NK-92 (cell line): ENCODE measurements around the gene DNAH1.

Experiments
- DNase-seq: peaks from one replicate; lab custom pipeline; 2025; ENCODE audit not compliant: unreplicated experiment; lab: John Stamatoyannopoulos, UW

DNAH1 gene

DNA sequence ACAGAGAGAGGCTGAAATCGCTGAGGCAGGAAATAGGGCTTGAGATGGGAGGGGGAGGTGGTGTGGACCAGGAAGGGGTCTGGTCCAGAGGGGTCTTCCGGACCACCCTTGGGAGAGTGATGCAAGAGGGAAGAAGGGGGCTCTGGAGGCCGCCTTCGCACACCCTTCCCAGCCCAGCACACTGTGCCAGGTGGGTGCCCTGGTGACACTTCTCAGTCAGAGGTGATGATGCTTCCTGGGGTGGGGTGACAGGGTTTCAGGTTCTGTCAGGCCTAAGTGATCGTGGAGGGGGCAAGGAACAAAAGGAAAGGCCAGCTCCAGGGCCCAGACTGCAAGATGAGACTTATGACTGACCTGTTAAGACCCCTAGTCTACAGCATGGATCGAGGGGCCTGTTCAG, 116.1 kb downstream of the DNAH1 start:
- DNase-seq = no peak

DNA sequence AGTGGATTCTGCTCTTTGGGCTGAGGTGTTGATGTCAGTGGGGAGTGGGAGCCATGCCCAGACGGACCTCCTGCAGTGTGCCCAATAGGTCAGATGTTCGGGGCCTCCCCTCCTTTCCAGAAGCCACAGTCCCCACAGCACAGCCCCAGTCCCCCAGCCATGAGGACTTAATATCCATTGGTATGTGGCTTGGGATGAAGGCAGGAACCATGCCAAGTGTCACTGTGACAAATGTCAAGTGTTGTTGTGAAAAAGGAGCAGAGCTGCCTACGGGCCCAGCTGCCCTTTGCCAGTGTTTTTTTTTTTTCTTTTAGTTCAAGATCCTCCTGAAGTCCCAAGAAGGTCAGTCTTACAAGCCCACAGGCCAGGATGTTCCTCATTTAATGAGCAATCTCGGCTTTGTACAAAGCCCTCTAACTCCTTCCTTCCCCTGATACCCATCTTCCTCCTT, 116.6 kb downstream of the DNAH1 start:
- DNase-seq = no peak

DNA sequence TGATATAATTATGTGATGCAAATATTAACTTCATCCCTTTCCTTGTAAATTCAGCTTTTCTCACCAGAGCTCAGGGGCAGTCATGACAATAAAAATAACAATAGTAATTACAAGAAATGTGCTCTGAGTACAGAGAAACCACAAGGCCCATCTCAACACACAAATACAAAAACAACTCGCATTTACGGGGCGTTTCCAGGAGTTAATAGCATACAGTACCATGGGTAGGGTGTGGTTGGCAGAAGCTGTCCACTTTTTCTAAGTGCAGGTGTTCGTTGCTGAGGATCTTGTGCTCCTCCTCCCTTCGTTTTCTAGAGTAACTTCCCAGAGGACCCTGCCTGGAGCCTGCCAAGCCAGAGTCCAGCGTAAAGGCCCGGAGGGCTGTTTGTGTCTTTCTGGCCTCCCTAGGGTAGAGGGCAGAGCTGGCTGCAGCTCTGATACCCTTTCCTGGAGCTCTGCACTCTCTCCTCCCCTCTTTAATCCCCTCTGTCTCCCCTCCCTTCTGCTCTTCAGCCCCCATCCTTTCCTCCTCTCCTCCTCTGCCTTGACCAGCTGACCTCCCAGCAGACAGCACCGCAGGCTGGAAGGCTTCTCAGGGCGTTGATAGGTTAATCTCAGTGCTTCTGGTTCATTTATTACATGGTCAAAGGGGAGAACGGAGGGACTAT, 117.3 kb downstream of the DNAH1 start:
- no peak for DNase-seq

DNA sequence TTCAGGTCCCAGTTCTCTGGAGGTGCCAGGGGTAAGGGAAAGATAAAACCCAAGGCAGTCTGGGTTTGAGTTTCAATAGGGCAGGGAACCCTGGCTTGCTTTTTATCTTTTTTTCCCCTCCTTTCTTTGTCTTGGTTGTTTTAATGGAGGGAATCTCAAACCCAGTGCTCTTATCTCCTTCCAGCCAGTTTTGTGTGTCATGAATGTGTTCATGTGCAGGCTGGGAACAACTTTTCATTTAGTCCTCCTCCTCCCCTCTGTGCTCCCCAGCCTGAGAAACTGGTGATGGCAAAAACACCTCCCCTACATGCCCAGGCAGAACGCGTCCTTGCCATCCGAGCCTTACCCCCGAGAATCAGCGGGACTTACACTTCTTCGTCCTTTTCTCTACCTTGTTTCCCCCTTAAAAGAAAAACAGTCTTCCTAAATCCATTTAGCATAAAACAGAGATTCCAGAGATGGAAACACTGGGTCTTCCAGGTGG, 117.9 kb downstream of the DNAH1 start:
- no peak for DNase-seq

DNA sequence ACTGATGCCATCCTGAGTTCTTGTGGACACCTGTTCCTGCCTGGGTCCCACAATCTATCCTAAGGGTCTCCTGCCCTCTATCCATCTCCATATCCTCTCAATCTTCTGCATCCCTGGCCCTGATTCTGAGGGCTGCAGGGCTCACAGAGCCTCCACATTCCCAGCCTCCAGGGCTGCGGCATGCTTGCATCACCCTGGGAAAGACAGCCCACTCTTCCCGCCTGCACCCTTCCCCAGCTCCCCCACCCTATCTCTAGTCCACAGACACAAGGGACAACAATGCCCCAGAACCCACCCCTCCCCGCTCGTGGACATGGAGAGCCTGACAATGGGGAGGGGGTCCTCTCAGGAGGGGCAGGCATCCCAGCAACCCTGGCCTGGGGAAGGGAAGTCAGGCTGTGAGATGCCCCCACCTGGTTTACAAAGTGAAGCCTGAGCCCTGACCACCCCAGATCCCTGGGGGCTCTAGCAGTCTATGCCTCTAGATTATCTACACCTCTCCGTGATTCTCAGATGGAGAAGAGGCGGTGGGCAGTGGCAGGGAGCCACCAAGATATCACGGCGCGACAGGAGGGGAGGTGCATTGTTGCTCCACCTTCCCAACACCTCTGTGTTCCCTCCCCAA, 118.5 kb downstream of the DNAH1 start:
- DNase-seq = no peak

DNA sequence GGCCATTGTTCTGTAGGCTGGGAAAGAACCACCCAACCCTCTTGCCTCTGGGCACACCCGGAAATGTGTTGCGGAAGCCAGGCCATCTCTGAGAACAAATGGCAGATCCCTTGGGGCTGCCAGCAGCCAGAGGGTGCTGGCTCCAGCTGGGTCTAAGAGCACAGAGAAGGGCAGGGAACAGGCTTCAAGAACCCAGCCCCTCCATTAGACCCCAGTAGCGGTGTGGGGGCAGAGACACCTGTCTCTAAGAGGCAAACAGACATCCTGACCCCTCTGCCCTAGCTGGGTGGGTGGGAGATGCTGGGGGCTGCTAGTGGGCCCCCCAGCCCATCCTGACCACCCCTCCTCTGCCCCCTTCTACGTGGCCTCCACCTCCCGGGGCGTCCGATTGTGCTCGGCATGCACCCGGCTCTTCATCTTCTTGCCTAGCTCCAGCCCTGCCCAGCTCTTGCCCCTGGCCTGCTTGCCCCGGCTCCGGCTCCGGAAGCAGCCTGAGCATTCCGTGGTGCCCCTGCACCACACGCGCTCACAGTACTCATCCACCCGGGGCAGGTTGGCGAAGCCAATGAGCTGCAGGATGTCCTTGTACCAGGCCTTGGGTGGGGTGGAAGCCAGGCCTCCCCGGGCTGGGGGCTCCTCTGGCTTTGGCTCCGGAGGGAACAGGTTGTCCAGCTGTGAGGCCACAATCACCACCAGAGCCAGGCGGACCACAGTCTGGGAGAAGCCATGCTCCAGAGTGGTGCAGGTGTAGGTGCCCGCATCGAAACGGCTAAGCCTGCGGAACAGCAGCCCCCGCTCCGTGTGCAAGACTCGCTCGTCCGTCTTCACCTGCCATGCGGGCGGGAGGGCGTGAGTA, 119.4 kb downstream of the DNAH1 start:
- no peak for DNase-seq

DNA sequence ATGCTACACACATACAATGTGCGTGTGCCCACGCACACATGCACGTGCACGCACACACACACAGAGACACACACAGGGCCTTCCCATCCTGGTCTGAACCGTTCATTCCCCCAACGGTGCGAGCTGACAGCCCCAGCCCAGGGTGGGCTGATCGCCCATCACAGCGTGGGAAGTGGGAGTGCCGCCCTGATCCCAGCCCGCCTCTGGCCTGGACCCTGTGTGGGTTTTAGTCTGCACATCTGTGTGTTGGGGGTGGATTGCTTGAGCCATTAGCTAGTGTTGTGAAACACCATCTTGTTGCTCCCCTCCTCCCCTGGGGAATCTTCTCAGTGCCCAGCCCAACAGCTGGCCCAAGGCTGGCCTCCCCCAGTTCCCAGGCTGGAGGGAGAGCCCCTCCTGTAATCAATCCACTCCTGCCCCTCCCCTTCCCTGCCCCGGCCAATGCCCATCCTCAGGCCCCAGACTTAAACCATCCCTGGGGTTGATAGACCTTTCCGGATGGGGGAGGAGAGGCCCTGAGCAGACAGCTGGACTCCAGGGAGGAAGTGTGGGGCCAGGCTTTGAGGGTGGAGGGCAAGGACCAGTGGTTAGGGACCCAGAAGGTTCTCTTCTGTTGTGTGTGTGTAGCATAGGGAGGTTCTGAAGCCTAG, 120.5 kb downstream of the DNAH1 start:
- no peak for DNase-seq

DNA sequence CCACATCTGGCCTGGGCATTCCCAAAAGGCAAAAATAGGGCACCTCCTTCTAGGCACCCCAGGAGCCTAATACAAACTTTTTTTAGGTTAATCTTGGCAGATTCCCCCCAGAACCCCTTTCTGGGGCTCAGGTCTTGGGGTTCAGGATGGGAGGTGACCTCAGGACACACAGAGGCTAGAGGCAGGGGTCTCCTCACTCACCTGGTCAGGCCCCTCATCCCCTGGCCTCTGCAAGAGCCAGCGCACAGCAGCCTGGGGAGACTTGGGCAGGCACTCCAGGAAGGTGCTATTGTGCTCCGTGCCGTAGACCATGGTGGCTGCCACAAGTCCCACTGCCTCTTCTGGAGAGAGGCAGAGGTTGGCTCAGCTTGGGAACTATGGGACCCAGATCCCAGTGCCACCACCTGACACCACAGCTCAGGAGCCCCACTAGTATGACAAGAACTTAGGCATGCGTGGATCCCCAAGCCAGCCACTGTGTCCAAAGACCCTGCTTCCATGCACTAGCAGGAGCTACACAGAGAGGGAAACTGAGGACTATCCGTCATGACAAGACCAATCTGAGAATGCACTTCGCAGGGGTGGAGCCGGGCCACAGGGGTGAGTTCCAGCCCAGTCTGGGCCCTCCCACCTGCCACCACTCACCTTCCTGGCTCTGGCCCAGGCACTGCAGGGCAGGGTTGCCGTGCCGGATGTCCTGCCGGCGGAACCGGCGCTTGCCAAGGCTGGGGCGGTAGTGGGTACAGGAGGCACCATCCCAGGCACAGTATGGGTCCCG, 121.4 kb downstream of the DNAH1 start:
- DNase-seq = no peak

DNA sequence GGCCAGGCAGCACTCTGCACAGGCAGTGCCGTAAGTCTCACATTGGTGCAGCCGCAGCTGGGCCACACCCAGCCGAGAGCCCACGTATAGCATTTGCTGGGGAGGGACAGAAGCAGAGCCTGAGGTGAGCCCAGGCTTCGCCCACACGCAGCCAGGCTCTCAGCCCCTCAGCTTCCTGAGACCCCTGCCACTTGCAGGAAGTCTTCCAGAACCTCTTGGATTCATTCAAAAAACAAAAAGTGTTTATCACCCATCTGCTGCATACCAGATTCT, 121.9 kb downstream of the DNAH1 start:
- no peak for DNase-seq

DNA sequence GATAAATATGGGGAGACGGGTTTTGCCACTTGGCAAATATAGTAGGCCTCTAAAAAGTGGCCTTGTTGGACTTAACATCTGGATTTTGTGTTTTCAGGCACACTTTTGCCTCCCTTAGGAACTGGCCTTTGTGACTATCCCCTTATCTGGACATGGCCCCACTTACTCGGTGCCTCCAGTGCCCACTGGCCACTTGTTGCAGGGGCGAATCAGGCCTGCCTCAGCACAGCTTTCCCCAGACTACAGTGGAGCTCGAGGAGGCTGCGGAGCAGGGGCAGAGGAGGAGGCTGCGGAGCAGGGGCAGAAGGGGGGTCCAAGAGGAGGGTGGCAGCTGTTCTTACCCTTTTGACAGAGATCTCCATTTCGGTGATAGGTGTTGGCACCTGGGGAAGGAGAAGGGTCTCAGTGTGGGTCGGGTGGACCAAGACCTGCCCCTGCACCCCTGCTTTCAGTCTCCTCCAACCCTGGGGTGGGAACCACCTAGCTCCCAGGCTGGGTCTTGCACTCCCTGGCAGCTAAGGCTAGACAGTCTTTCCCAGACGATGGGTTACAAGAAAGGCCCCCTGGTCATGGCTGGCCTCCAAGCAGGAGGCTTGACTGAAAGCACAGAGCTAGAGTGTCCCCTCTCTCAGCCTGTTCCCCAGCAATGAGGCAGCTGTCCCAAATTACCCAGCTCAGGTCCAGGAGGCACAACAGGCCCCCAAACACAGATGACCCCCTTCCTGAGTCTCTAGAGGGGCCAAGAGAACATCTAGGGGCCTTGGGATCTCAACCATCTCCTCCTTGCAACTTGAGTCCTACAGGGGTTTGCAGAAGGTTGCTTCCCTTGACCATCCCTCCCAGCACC, 122.7 kb downstream of the DNAH1 start:
- no peak for DNase-seq

DNA sequence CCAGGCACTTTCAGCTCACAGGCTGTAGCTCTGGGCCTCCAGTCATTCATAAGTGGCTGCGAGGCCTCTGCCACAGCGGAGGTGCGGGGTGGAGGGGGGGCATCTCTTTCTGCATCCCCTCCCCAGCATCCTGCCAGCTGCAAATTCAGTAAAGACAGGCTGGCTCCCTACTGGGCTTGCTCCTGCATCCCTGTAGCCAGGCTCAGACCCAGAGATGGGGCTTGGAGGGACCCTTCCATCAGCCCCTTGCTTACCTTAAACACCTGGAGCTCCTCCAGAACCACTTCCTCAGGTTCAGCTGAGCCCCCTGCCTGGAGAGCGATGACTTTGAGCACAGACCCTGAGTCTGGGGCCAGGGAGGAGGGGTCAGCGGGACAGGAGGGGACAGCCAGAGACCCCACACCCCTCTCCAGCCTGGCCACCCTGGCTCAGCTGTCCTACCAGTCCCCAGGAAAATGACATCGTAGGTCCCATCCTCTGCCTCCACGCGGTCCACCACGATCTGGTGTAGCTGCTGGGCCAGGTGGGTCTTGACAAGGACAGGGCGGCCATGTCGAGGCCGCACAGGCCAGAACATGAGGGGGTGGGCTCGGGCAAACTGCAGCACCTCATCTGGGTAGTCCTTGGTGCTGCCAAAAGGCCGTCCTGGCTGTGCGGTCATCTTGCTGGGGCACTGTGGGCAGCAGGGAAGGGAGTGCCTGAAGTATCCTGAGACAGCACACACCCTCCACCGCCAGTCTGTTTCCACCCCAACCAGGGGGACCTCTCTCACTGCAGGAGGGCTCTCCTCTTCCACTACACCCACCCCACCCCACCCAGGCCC, 123.5 kb downstream of the DNAH1 start:
- no peak for DNase-seq

DNA sequence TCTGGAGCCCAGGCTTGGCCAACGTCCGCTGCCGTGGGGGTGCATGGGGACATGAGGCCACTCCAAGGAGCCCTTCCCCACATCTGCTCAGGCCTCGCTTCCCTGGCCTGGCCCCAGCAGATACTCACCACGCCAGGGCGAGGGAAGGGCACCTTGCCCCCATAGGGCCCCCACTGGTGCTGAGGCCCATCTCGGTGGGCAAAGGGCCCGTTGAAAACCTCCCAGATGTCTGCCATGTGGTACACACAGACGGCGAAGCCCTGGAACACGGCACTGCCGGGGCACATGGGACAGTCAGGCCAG, 124.1 kb downstream of the DNAH1 start:
- no peak for DNase-seq

DNA sequence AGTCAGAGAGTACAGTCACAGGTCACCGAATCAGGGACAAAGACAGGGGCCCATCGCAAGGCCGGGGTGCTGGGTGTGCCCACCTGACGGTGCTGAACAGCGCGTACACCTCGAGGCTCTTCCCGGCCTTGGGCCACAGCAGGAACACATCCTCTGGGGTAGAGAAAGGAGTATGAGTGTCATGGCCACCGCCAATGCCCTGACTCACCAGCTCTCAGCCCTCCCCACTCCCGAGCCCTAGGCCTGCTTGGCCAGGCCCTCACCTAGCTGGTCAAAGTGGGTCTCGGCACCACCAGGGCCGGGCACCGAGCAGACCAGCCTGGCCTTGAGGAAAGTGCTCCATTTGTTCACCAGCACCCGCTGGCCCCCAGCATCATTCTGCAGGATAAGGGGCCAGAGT, 124.6 kb downstream of the DNAH1 start:
- DNase-seq = no peak

DNA sequence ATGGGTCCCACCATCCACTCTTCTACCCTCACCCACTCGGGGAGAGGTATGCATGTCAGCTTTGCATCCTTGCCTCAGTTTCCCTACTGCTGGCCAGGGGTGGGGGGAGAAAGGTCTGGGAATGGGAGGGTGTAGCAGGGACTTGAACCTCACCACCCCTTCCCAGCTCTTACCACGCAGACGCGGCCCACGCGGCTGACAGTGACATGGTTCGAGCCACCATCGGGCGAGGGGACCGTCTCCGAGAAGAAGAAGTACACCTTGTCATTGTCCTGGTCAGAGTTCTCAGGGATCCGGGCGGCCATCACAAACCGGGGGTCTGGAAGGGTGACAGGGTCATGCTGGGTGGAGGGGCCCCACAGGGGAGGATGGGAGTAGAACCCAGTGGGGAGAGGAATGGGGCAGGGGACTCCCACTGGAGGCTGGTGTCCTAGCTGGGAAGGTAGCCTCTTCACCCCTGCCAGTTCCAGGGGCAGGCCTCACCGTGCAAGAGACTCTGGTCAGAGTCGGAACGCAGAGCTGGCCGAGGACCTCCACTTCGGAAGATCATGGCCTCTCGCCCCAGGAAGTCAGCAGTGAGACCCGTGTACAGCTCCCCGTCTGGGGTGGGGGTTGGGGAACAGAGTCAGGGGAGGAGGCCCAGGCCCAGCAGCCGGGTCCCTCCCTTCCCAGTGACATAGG, 125.1 kb downstream of the DNAH1 start:
- DNase-seq = no peak

DNA sequence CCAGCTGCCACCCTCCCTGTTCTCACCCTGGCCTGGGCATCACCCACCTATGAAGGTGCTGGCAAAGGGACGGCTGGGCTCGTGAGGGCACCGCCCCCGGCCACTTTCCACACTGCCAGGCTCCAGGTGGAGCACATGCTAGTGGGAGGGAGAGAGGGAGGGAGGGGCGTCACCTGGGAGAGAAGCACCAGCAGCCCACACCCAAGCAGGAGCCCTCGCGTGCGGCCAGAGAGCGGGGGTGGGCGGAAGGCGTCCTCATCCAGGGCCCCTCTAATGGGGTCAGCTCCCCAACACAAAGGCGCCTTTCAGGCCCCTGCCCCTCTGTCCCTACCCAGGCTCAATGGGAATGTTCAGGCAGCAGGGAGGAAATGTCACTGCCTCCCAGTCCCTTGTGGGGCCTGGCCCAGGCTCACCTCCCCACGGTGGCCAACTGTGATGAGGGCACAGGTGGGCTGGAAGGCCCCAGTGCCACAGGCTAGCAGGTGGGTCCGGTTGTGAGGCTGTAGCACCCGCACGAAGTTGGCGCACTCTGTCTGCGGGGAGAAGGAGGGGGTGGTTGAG, 125.7 kb downstream of the DNAH1 start:
- DNase-seq = no peak

DNA sequence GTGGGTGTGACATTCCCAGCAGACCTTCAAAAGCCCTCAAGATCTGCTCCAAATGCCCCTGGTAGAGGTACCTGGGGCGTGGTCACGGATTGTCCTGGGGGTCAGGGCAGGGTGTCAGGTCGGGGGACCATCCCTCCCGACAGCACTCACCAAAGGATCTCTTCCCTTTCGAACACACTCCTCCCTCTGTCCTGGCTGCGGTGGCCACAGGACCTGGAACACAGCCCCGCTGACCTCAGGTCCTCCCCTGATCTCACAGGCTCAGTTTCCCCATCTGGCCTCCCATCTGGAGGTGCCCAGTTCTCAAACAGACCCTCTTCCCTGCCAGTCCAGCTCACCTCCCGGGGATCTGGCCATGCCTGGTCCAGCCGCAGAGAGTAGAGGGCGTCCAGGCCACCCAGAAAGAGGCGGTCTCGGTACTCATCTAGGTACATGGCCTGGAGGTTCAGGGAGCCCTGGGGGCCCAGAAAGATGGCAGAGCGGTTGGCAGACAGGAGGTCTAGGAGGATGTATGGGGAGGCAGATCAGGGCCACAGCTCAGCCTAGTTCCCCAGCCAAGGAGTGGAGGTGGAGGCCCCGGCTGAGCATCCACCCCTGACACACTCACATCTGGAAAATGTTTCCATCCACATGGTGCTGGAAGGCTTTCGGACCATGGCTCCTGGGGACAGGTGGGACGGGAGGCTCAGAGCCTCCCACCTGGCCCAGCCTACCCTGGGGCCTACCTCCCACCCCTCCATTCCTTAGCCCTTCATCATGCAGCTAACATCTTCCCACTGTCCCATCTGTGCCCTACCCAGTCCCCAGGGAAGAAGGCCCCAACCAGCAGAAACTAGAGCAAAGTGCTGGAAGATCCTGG, 126.5 kb downstream of the DNAH1 start:
- DNase-seq = no peak

DNA sequence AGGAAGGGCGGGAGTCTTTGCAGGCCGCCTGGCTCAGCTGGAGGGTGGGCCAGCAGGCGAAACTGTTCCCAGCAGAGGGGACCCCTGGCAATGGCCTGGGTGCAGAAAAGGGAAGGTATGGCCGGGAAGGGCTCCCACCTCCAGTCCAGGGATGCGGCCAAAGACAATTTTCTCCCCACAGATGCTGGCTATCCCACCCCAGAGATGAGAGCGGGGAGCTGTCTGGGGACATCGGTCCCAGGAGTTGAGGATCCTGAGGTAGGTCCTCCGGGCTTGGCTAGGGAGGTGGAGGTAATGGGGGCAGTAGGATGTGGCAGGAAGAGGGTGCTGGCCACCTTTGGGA, 127.1 kb downstream of the DNAH1 start:
- no peak for DNase-seq
